ENCODE results near the gene JOSD2. TPM values are rescaled to one million over a fixed set of nuclear protein-coding genes. Genes with fewer than 3 reads are reported as not detected.

The JOSD2 gene
- total and polyA plus RNA-seq, 2 donors (not counting 3 experiments of a cell fraction or from before 2014, with no cell fraction given) = 37.4 to 62.8 TPM

DNA sequence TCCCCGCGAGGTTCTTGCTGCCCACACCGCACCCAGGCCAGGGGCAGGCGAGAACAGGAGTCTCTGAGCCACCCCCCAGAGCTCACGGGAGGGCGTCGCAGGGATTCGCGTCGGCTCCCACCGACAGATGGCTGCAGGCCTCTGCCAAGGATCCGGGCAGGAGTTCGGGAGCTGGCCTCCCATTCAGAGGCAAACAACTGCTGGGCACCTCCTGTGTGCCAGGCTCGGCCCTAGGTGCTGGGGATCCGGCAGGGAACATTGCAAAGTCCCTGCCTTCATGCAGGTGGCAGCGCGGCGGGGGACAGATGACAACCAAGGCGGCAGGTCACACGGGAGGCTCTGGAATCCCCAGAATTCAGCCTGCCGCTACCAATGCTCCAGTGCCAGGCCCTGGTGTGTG, 32.0 kb upstream of the JOSD2 start:
- ChIA-PET POLR2A (interaction anchor here (0.6 kb wide), 1 partner anchor 19 kb away, joined by 5 read pairs; no protein-coding TSS in a partner anchor), CTCF (interaction anchor here (0.6 to 11.4 kb wide), 3 partner anchors 14 to 379 kb away, joined by 3 to 136 read pairs (median 6); no protein-coding TSS in a partner anchor)
- dilution Hi-C loops (cut with MboI; ENCODE audit: extremely low pct_ligation_motif_present, low sequenced_read_pairs) = no loop called here
- no peak overlapping the region for H3K9ac ChIP-seq (replicated peaks; ENCODE audit: extremely low read depth, insufficient read depth, low read length)
- intact Hi-C loops (cut with micrococcal nuclease) = no loop called here
- no peak for FAIRE-seq
- TF ChIP-seq, protein P1, sequence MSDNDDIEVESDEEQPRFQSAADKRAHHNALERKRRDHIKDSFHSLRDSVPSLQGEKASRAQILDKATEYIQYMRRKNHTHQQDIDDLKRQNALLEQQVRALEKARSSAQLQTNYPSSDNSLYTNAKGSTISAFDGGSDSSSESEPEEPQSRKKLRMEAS (IDR thresholded peaks at IDR 0.05; ENCODE audit: insufficient read depth, insufficient read length) = no peak
- TF ChIP-seq GATA2 (IDR thresholded peaks at IDR 0.05; ENCODE audit: insufficient read depth, insufficient read length, low read depth, low read length) (no peak), CTCF (IDR thresholded peaks at IDR 0.05; ENCODE audit: extremely low read depth in 1 of 2, insufficient read depth in 1 of 2, low read depth in 1 of 2, low read length in 2 of 2) (no peak), MYC (IDR thresholded peaks at IDR 0.05; ENCODE audit: low read depth, low read length) (no peak), EZH2 (IDR thresholded peaks at IDR 0.05; ENCODE audit: borderline replicate concordance, low read depth, low read length, severe bottlenecking) (no peak), POLR2AphosphoS5 (IDR thresholded peaks at IDR 0.05; ENCODE audit: insufficient read depth, low read depth, low read length) (no peak), JUN (IDR thresholded peaks at IDR 0.05; ENCODE audit: borderline replicate concordance, insufficient read depth, insufficient read length, low read depth) (no peak), POLR2A (IDR thresholded peaks at IDR 0.05; ENCODE audit: low read depth, low read length) (no peak), FOS (IDR thresholded peaks at IDR 0.05; ENCODE audit: borderline replicate concordance, insufficient read depth, low read length) (no peak)
- no peak for DNase-seq (ENCODE audit: low read depth, low spot score)
- no peaks in the 10 kb centered on the region for H3K36me3 ChIP-seq (ENCODE audit: control insufficient read depth in 2 of 2, extremely low read depth in 1 of 2, insufficient read depth in 2 of 2, low read length in 2 of 2)
- no peak overlapping the region for H3K4me3 ChIP-seq (replicated peaks in 1 of 3; ENCODE audit: insufficient read depth in 1 of 3, low read depth in 1 of 3, low read length in 3 of 3)
- H2AFZ ChIP-seq (ENCODE audit: low read depth, low read length) = no peak overlapping the region
- no peaks in the 10 kb centered on the region for H3K9me1 ChIP-seq (replicated peaks; ENCODE audit: control insufficient read depth, extremely low read depth, insufficient read depth, low read length)
- no TSS peak for BruUV-seq (replicated peaks)
- H3K27ac ChIP-seq (ENCODE audit: insufficient read depth, low read depth, low read length) = no peak overlapping the region
- H4K20me1 ChIP-seq (replicated peaks; ENCODE audit: control insufficient read depth, extremely low read depth, insufficient read depth, low read length) = no peaks in the 10 kb centered on the region
- no peaks in the 10 kb centered on the region for H3K27me3 ChIP-seq (ENCODE audit: control insufficient read depth in 2 of 2, insufficient read depth in 2 of 2, low read length in 2 of 2)
- no peaks in the 10 kb centered on the region for H3K4me1 ChIP-seq (ENCODE audit: control insufficient read depth, extremely low read depth, insufficient read depth, low read length)
- no peaks in the 10 kb centered on the region for H3K9me3 ChIP-seq (replicated peaks; ENCODE audit: control insufficient read depth, insufficient read depth, low read length)
- H3K4me2 ChIP-seq (ENCODE audit: insufficient read depth, low read length) = no peak overlapping the region
- no peaks in the 10 kb centered on the region for H3K79me2 ChIP-seq (ENCODE audit: control insufficient read depth, insufficient read depth, low read length)

All from endothelial cell of umbilical vein (primary cell).